DOHH2 (cell line): Measurements from ENCODE around the gene ING2.

Experiments
- H3F3A ChIP-seq: fragments of 200-600 bp; sonication (generic), shearing (Covaris generic); 2 replicates; pipeline ENCODE4 v1.6.0; 2016; ENCODE audit warnings: antibody characterized with exemption, mild to moderate bottlenecking; ENCODE audit not compliant: control insufficient read depth, insufficient read depth
- H3K27ac ChIP-seq: fragments of 200-600 bp; sonication (generic); 2 replicates; pipeline ENCODE4 v1.5.1; 2014; ENCODE audit warnings: low read depth, mild to moderate bottlenecking, low read length, moderate library complexity
- H3K27me3 ChIP-seq: fragments of 200-600 bp; sonication (generic); 2 replicates; pipeline ENCODE4 v1.6.1; 2014; ENCODE audit warnings: mild to moderate bottlenecking, low read length, mixed read lengths; ENCODE audit not compliant: control insufficient read depth
- H3K36me3 ChIP-seq: fragments of 200-600 bp; sonication (generic); 2 replicates; pipeline ENCODE4 v1.6.1; 2014; ENCODE audit warnings: mild to moderate bottlenecking, low read length, moderate library complexity, mixed read lengths; ENCODE audit not compliant: control insufficient read depth
- H3K4me1 ChIP-seq: fragments of 200-600 bp; sonication (generic); 2 replicates; pipeline ENCODE4 v1.6.1; 2014; ENCODE audit warnings: mild to moderate bottlenecking, low read length, mixed read lengths; ENCODE audit not compliant: control insufficient read depth
- H3K4me2 ChIP-seq: fragments of 200-600 bp; sonication (generic); 2 replicates; pipeline ENCODE4 v1.6.0; 2014; ENCODE audit warnings: mild to moderate bottlenecking, low read length, moderate library complexity
- H3K4me3 ChIP-seq: fragments of 200-600 bp; sonication (generic); 2 replicates; pipeline ENCODE4 v1.5.1; 2014; ENCODE audit warnings: mild to moderate bottlenecking, low read length, mixed read lengths
- H3K79me2 ChIP-seq: fragments of 200-600 bp; sonication (generic); 2 replicates; pipeline ENCODE4 v1.6.1; 2014; ENCODE audit warnings: mild to moderate bottlenecking, low read length, mixed read lengths; ENCODE audit not compliant: control insufficient read depth
- H3K9me2 ChIP-seq: fragments of 200-600 bp; sonication (generic); replicated peaks from 2 replicates; pipeline ENCODE4 v1.6.1; 2014; ENCODE audit warnings: mild to moderate bottlenecking, low read length, mixed read lengths; ENCODE audit not compliant: control insufficient read depth
- H3K9me3 ChIP-seq: fragments of 200-600 bp; sonication (generic); 2 replicates; pipeline ENCODE4 v1.6.1; 2014; ENCODE audit warnings: antibody characterized with exemption, low read length, mixed read lengths; ENCODE audit not compliant: control insufficient read depth, insufficient read depth
- H4K20me1 ChIP-seq: fragments of 200-600 bp; sonication (generic); 2 replicates; pipeline ENCODE4 v1.6.0; 2014; ENCODE audit warnings: low read depth, mild to moderate bottlenecking, antibody characterized with exemption, low read length, moderate library complexity; ENCODE audit not compliant: control insufficient read depth, insufficient read depth
- CTCF ChIP-seq: fragments of 200-600 bp; sonication (generic); IDR thresholded peaks from one replicate; pipeline ENCODE4 v1.5.1; 2014; ENCODE audit warnings: antibody characterized with exemption, mild to moderate bottlenecking, low read depth, low read length; ENCODE audit not compliant: poor library complexity, severe bottlenecking
- EZH2phosphoT487 ChIP-seq: fragments of 200-600 bp; sonication (generic); IDR thresholded peaks from 2 replicates; pipeline ENCODE4 v1.6.1; 2017; ENCODE audit warnings: borderline replicate concordance, mild to moderate bottlenecking, antibody characterized with exemption, low read length, moderate library complexity, mixed read lengths

ING2 gene

GRCh38 chr4:183485411-183486160 lies 19.3 kb upstream of the ING2 start:
- Histone ChIP-seq H3K4me3 (no peak overlapping the region), H3K27me3 (no peaks in the 10 kb centered on the region), H3K79me2 (no peaks in the 10 kb centered on the region), H3K36me3 (no peaks in the 10 kb centered on the region), H3K9me3 (no peaks in the 10 kb centered on the region), H3K9me2 (no peaks in the 10 kb centered on the region), H3F3A (no peaks in the 10 kb centered on the region), H3K4me1 (no peaks in the 10 kb centered on the region), H3K27ac (no peak overlapping the region), H3K4me2 (no peak overlapping the region), H4K20me1 (no peaks in the 10 kb centered on the region)
- TF ChIP-seq CTCF: no peak
- TF ChIP-seq EZH2phosphoT487: no peak

GRCh38 chr4:183492791-183493222 lies 12.1 kb upstream of the ING2 start:
- Histone ChIP-seq H3K27me3 (no peaks in the 10 kb centered on the region), H3K9me2 (no peaks in the 10 kb centered on the region), H3K4me3 (no peak overlapping the region), H3K27ac (no peak overlapping the region), H3K4me1 (no peaks in the 10 kb centered on the region), H3K79me2 (no peaks in the 10 kb centered on the region), H3K4me2 (no peak overlapping the region), H3K36me3 (peaks cover 24% of the 10 kb centered on the region), H4K20me1 (no peaks in the 10 kb centered on the region), H3K9me3 (no peaks in the 10 kb centered on the region), H3F3A (no peaks in the 10 kb centered on the region)
- no peak for TF ChIP-seq CTCF
- no peak for TF ChIP-seq EZH2phosphoT487

- H3K79me2 ChIP-seq: no peaks in the 10 kb centered on the region
- H3K36me3 ChIP-seq: peaks cover 24% of the 10 kb centered on the region
- no peaks in the 10 kb centered on the region for H3K27me3 ChIP-seq
- no peaks in the 10 kb centered on the region for H3K9me2 ChIP-seq
- no peaks in the 10 kb centered on the region for H4K20me1 ChIP-seq
- TF ChIP-seq CTCF (no peak), EZH2phosphoT487 (no peak)
- H3K27ac ChIP-seq: no peak overlapping the region
- H3F3A ChIP-seq: no peaks in the 10 kb centered on the region
- no peak overlapping the region for H3K4me2 ChIP-seq
- no peaks in the 10 kb centered on the region for H3K9me3 ChIP-seq
- H3K4me1 ChIP-seq: no peaks in the 10 kb centered on the region
- H3K4me3 ChIP-seq: no peak overlapping the region
Measured at GRCh38 chr4:183493246-183493645, 11.6 kb upstream of the ING2 start.
